Panc1 (cell line): ENCODE results near the gene EPGN.

ENCODE experiments used
- CTCF ChIP-seq: fragments of 450-650 bp; IDR thresholded peaks from 2 replicates; pipeline ENCODE4 v1.5.1; 2017; ENCODE audit warnings: mild to moderate bottlenecking
- POLR2AphosphoS5 ChIP-seq: IDR thresholded peaks from 2 replicates; pipeline ENCODE4 v1.6.1; 2012; ENCODE audit warnings: mild to moderate bottlenecking, low read depth, low read length, moderate library complexity
- SIN3A ChIP-seq: IDR thresholded peaks from 2 replicates; pipeline ENCODE4 v1.6.1; 2012; ENCODE audit warnings: low read depth, mild to moderate bottlenecking, low read length, moderate library complexity, borderline replicate concordance; ENCODE audit not compliant: insufficient read depth

- TF ChIP-seq CTCF, result no peak
- no peak for TF ChIP-seq POLR2AphosphoS5
- no peak for TF ChIP-seq SIN3A
These were observed 17.6 kb downstream of the EPGN start for GRCh38 chr4:74325886-74326285.
